HepG2 (cell line): ENCODE data around the gene MCC. TPM values are rescaled to one million over a fixed set of nuclear protein-coding genes. Genes with fewer than 3 reads are reported as not detected.

ENCODE experiments used
- ATAC-seq: fragments of 200-7000 bp; cut with Tn5 transposase; 3 replicates; pipeline ENCODE4 v1.9.1; 2020; ENCODE audit warnings: mild to moderate bottlenecking, moderate library complexity
- BruUV-seq: library from RNA; stranded (reverse); fragments of 400-500 nt; replicated peaks from 2 replicates; lab custom pipeline; 2021; lab: Mats Ljungman, UMichigan
- CTCF ChIA-PET: fragments of 300-600 bp; formaldehyde crosslinking; extraction: SDS; loops from one replicate; lab custom pipeline; 2021; ENCODE audit warnings: low total read pairs, inconsistent platforms, low intra/inter-chr PET ratio; lab: Yijun Ruan, JAX
- POLR2A ChIA-PET: fragments of 350-600 bp; sonication (Branson Sonifier 250); formaldehyde crosslinking; loops from one replicate; lab custom pipeline; 2020; ENCODE audit warnings: antibody characterized with exemption, inconsistent platforms; lab: Yijun Ruan, JAX
- DNase-seq: peaks from one replicate; pipeline ENCODE4 v3.0.0-alpha.2; 2015; ENCODE audit warnings: low spot score
- FAIRE-seq: peaks from 3 replicates; lab custom pipeline; 2011; peaks lifted over from hg19 to GRCh38; lab: Jason Lieb, UNC
- H2AFZ ChIP-seq: one replicate; pipeline ENCODE4 v1.6.1; 2011; ENCODE audit warnings: low read length, inconsistent platforms
- H3K27ac ChIP-seq: fragments of 300-600 bp; 3 replicates; pipeline ENCODE4 v1.8.0; 2011; ENCODE audit warnings: mixed run types, mild to moderate bottlenecking, mixed read lengths, low read length, inconsistent platforms; ENCODE audit not compliant: insufficient read depth; ENCODE audit errors: extremely low read length
- H3K27me3 ChIP-seq, 2 experiments: fragments of 200-600 bp in 1 of 2; 2 replicates in 1 of 2; 3 replicates in 1 of 2; pipeline versions ENCODE4 v1.6.0 to v1.8.0; 2011; ENCODE audit warnings: low read length in 2 of 2, mild to moderate bottlenecking in 2 of 2, moderate library complexity in 2 of 2, inconsistent platforms in 1 of 2; ENCODE audit not compliant: insufficient read depth in 2 of 2, control insufficient read depth in 1 of 2
- H3K36me3 ChIP-seq, 2 experiments: fragments of 200-600 bp in 1 of 2; replicated peaks in 1 of 2; 2 replicates in 1 of 2; 3 replicates in 1 of 2; pipeline versions ENCODE4 v1.5.1 to v1.8.0; 2011; ENCODE audit warnings: low read length in 2 of 2, inconsistent platforms in 1 of 2; ENCODE audit not compliant: insufficient read depth in 2 of 2, control insufficient read depth in 1 of 2
- H3K4me1 ChIP-seq: 2 replicates; pipeline ENCODE4 v1.5.1; 2012; ENCODE audit warnings: low read length, inconsistent platforms; ENCODE audit not compliant: insufficient read depth
- H3K4me2 ChIP-seq: 2 replicates; pipeline ENCODE4 v1.6.0; 2011; ENCODE audit warnings: low read depth, low read length, inconsistent platforms
- H3K4me3 ChIP-seq, 3 experiments: fragments of 200-600 bp in 1 of 3; sonication (generic), shearing (Covaris generic) in 1 of 3; replicated peaks in 1 of 3; 2 replicates each; pipeline ENCODE4 v1.5.1; 2011 to 2016; ENCODE audit warnings: low read length in 3 of 3, inconsistent platforms in 2 of 3, low read depth in 2 of 3, mild to moderate bottlenecking in 2 of 3, control low read depth in 1 of 3, mixed read lengths in 1 of 3; ENCODE audit not compliant: insufficient read depth in 1 of 3
- H3K79me2 ChIP-seq: one replicate; pipeline ENCODE4 v1.6.1; 2011; ENCODE audit warnings: low read length, inconsistent platforms; ENCODE audit not compliant: insufficient read depth
- H3K9ac ChIP-seq: 2 replicates; pipeline ENCODE4 v1.6.0; 2011; ENCODE audit warnings: mild to moderate bottlenecking, low read depth, low read length, inconsistent platforms; ENCODE audit not compliant: insufficient read depth
- H3K9me3 ChIP-seq: 2 replicates; pipeline ENCODE4 v1.5.1; 2012; ENCODE audit warnings: mild to moderate bottlenecking, low read length
- H4K20me1 ChIP-seq: 2 replicates; pipeline ENCODE4 v1.6.0; 2011; ENCODE audit warnings: inconsistent platforms, mild to moderate bottlenecking, low read length, moderate library complexity; ENCODE audit not compliant: insufficient read depth
- BHLHE40 ChIP-seq: IDR thresholded peaks from 2 replicates; pipeline ENCODE4 v1.6.1; 2011; ENCODE audit warnings: low read length, improper control_type of control experiment
- CERS6 ChIP-seq: sonication (generic); formaldehyde crosslinking; IDR thresholded peaks from 2 replicates; pipeline ENCODE4 v1.5.0; 2020; ENCODE audit warnings: missing genetic modification reagents
- HDAC2 ChIP-seq: sonication (generic); formaldehyde crosslinking; IDR thresholded peaks from 2 replicates; pipeline ENCODE4 v1.4.0; 2020; ENCODE audit warnings: missing genetic modification reagents
- HIC2 ChIP-seq: sonication (generic); formaldehyde crosslinking; IDR thresholded peaks from 2 replicates; pipeline ENCODE4 v1.9.0; 2022; ENCODE audit warnings: low read depth, missing genetic modification reagents
- HNF1B ChIP-seq: sonication (generic); formaldehyde crosslinking; IDR thresholded peaks from 2 replicates; pipeline ENCODE4 v1.5.1; 2020; ENCODE audit warnings: mild to moderate bottlenecking, moderate library complexity, missing genetic modification reagents
- HNRNPH1 ChIP-seq: fragments of 200-400 bp; formaldehyde crosslinking; optimal IDR thresholded peaks from 2 replicates; pipeline ENCODE3; 2017; ENCODE audit warnings: mild to moderate bottlenecking, low read depth, low read length
- MYPOP ChIP-seq: sonication (generic); formaldehyde crosslinking; IDR thresholded peaks from 2 replicates; pipeline ENCODE4 v1.8.1; 2023; ENCODE audit warnings: mild to moderate bottlenecking, moderate library complexity, missing genetic modification reagents
- NCOA5 ChIP-seq: sonication (generic); formaldehyde crosslinking; IDR thresholded peaks from 2 replicates; pipeline ENCODE4 v1.4.0; 2020; ENCODE audit warnings: missing genetic modification reagents
- NR2C2 ChIP-seq: sonication (generic); formaldehyde crosslinking; IDR thresholded peaks from 2 replicates; pipeline ENCODE4 v1.4.0; 2020; ENCODE audit warnings: missing genetic modification reagents, mild to moderate bottlenecking, moderate library complexity, borderline replicate concordance
- SRF ChIP-seq: IDR thresholded peaks from 2 replicates; pipeline ENCODE4 v1.6.1; 2011; ENCODE audit warnings: mild to moderate bottlenecking, low read depth, low read length, moderate library complexity
- SRSF1 ChIP-seq: fragments of 200-400 bp; formaldehyde crosslinking; optimal IDR thresholded peaks from 2 replicates; pipeline ENCODE3; 2017; ENCODE audit warnings: mild to moderate bottlenecking, low read depth, low read length, moderate library complexity
- YEATS2 ChIP-seq: sonication (generic); formaldehyde crosslinking; IDR thresholded peaks from 2 replicates; pipeline ENCODE4 v1.4.0; 2020; ENCODE audit warnings: missing genetic modification reagents, borderline replicate concordance
- ZEB1 ChIP-seq: IDR thresholded peaks from 2 replicates; pipeline ENCODE4 v1.6.1; 2012; ENCODE audit warnings: mild to moderate bottlenecking, low read depth, inconsistent platforms; ENCODE audit not compliant: insufficient replicate concordance
- ZFAT ChIP-seq: sonication (generic); formaldehyde crosslinking; conservative IDR thresholded peaks from 2 replicates; pipeline ENCODE4 v1.8.1; 2023; ENCODE audit warnings: missing genetic modification reagents, inconsistent platforms
- ZFP62 ChIP-seq: sonication (generic); formaldehyde crosslinking; IDR thresholded peaks from 2 replicates; pipeline ENCODE4 v1.4.0; 2020; ENCODE audit warnings: missing genetic modification reagents
- ZNF589 ChIP-seq: sonication (generic); formaldehyde crosslinking; conservative IDR thresholded peaks from 2 replicates; pipeline ENCODE4 v1.8.0; 2022; ENCODE audit warnings: mild to moderate bottlenecking, moderate library complexity, missing genetic modification reagents
- ZNF841 ChIP-seq: sonication (generic); formaldehyde crosslinking; IDR thresholded peaks from 2 replicates; pipeline ENCODE4 v1.8.1; 2023; ENCODE audit warnings: missing genetic modification reagents, borderline replicate concordance
- WGBS: methylation state at CpG from one replicate; pipeline ENCODE4 v1.1.6; 2017; ENCODE audit warnings: low lambda C conversion rate; 5-methylcytosine and 5-hydroxymethylcytosine counted together
- in situ Hi-C: cut with HindIII; loops from 2 replicates; pipeline ENCODE4 v1.10.0; 2017; ENCODE audit warnings: low pct_unique_long_range_greater_than_20kb; ENCODE audit not compliant: extremely low pct_ligation_motif_present
- intact Hi-C: fragments of 100-400 bp; cut with micrococcal nuclease; formaldehyde crosslinking; loops from one replicate; pipeline ENCODE4 v1.10.0; 2022; ENCODE audit not compliant: unreplicated experiment
- polyA plus RNA-seq, 8 experiments: library from polyadenylated mRNA; depleted of rRNA in 3 of 8; stranded (reverse) in 7 of 8; unstranded in 1 of 8; fragments of >200 nt; fragmentation: Illumina TruSeq in 4 of 8; extraction: Trizol in 4 of 8; gene quantifications; 2 replicates each; pipeline versions ENCODE4 v1.2.1 to v1.2.3, GENCODE V29; 2011 to 2016; ENCODE audit warnings: low read depth in 4 of 8, missing spikeins in 1 of 8, mixed read lengths in 1 of 8; ENCODE audit not compliant: insufficient read depth in 1 of 8
- total RNA-seq, 5 experiments: library from RNA; depleted of rRNA; stranded (reverse); fragments of >200 nt; fragmentation: Illumina TruSeq; extraction: Trizol; gene quantifications; 2 replicates each; pipeline ENCODE4 v1.2.3, GENCODE V29; 2016; ENCODE audit warnings: low read depth in 1 of 5

The MCC gene
- total and polyA plus RNA-seq, 2 of the 13 experiments (the other 11 are each of a cell fraction or from before 2014, with no cell fraction given): 0.55 to 2.4 TPM

- TF ChIP-seq YEATS2 (no peak), HDAC2 (no peak), ZFP62 (no peak), ZEB1 (no peak)
Measured at GRCh38 chr5:113183694-113184093, 304.6 kb downstream of the MCC start (continued).

- 84% methylated on average over 11 of the region's 11 CpGs for WGBS
- Histone ChIP-seq H3K4me1 (no peaks in the 10 kb centered on the region), H3K9ac (no peak overlapping the region), H3K4me3 (no peak overlapping the region), H3K79me2 (no peaks in the 10 kb centered on the region), H3K4me2 (no peak overlapping the region), H3K27me3 (no peaks in the 10 kb centered on the region), H3K36me3 (no peaks in the 10 kb centered on the region), H3K27ac (no peak overlapping the region), H2AFZ (no peak overlapping the region), H3K9me3 (no peaks in the 10 kb centered on the region), H4K20me1 (no peaks in the 10 kb centered on the region)
- POLR2A ChIA-PET: no interaction called here
- DNase-seq: no peak
- intact Hi-C loops: no loop called here
- no peak for ATAC-seq
- TF ChIP-seq NR2C2 (CRISPR knock-in tag) (no peak), HNRNPH1 (no peak), NCOA5 (no peak), HNF1B (CRISPR knock-in tag) (no peak), SRSF1 (no peak), ZFAT (no peak), ZNF589 (no peak), ZNF841 (no peak), SRF (no peak), BHLHE40 (no peak), HIC2 (CRISPR knock-in tag) (no peak), CERS6 (no peak), MYPOP (CRISPR knock-in tag) (no peak)
- CTCF ChIA-PET: no interaction called here
- BruUV-seq: no TSS peak
- FAIRE-seq: no peak
- in situ Hi-C loops: no loop called here
Measured at GRCh38 chr5:113182658-113183344, 305.5 kb downstream of the MCC start.
